GM19238 (cell line): ENCODE data around the gene ARAP2.

Experiments used
- DNase-seq: peaks from one replicate; pipeline ENCODE4 v3.0.0; 2011; ENCODE audit warnings: low spot score; ENCODE audit not compliant: insufficient read length

ARAP2 gene

GRCh38 chr4:36042122-36042970 is 202.0 kb downstream of the ARAP2 start:
- DNase-seq = no peak

GRCh38 chr4:36041340-36041739 is 203.0 kb downstream of the ARAP2 start:
- no peak for DNase-seq

DNA sequence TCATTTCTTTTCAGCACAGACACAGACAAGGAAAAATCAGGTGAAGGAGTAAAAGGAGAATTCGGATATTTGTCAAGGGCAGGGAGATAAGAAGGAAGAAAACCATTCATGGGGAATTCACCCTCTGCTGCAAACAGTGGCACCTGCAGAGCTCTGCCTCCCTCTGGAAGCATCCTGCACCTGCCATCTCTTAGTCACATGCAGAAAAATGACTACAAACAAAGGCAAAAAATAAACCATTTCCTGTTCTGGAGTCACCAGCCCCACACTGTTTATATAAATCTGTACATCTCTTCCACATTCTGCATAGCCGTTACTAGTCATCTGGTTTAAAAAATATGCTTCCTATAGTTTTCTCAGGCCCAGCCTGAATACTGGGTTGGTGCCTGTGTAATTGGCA is 205.3 kb downstream of the ARAP2 start:
- DNase-seq = no peak

DNA sequence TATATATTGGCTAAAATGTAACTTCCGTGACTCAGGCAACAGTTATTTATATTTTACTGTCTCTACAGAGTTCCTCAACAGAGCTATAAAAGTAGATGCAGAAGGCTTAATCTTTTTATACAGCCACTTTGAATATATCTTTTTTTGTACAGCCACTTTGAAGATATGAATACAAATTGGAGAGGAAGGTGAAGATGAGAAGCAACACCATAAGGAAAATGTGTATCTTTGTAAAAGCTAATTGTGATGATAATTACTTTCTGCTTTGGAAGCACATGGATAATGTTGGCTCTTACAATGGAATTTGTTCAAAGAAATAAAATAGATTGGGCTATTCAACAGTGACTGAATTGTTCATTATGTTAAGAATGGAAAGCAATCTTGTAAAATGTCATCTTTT is 205.8 kb downstream of the ARAP2 start:
- no peak for DNase-seq

GRCh38 chr4:36037127-36037526 is 207.2 kb downstream of the ARAP2 start:
- DNase-seq = no peak

- DNase-seq = no peak
Observed at GRCh38 chr4:36029951-36030350, 214.4 kb downstream of the ARAP2 start.

DNA sequence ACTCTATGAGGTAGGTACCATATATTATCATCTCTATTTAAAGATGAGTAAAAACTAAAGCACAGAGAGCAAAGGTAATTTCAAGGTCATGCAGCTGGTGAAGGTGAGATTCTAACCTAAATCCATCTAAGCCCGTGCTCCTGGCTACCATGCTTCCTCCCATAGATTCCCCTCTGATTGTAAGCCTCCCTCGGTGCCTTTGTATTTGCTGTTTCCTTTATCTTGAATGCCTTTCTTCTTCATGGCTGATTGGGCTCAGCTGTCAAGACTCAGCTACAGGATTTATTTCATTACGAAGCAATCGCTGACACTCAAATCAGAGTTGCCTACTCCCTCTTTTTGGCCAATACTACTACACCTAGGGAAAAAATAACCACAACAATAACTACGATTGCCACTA is 217.1 kb downstream of the ARAP2 start:
- DNase-seq = no peak

DNA sequence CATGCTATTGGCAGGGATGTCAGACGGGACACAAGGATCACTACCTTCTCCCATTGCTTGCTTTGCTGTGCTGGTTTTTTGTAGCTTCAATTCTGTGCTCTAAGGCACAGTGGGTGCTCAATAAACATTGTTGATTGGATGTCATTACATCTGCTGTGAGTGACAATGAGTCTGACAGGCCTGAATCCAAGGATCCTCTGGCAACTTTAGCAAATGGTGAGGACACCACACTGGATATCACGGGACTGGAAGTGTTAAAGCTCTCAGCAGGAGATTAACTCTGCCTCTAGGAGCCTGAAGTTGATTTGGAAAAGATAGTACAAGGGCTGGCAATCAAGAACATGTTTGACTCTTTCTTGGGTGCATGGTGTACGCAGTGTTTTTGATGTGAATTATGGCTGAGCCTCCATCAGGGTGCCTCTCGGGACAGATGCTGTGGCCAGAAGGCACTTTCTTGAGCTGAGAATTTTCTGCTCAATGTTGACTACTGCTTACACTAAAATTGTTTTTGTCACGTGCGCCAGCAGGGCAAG is 217.9 kb downstream of the ARAP2 start:
- no peak for DNase-seq

DNA sequence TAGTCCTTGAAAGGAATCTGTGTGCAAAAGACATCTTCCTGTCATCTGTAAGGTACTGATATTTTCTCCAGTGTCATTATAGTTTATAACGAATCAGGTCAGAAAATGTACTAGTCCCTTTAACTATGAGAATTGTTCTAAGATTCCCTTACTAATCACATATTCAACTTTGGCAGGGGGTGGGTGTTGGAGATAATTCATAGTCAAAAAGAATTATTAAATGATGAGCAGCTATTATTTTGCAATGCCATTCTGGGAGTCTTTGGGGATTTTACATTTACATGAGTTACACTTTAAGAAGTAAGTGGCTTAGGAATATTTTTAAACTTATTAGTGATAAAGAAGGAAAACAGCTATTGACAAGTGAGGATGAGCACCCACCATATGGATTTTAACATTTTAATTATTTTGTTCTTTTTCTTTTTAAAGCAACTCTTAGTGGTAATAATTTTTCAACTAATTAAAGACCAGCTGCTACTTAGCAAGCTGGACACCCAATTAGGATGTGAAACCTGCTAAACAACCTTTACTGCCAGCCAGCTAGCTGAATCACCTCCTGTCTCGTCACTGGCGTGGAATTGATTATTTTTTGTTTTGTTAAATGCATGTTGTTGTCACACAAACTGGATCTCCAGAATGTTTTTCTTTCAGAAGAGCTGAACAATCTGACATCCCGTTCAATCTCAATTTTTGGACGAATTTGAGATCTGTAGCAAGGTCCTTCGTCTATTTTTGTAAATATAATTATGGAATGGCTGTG is 219.2 kb downstream of the ARAP2 start:
- no peak for DNase-seq

GRCh38 chr4:36020351-36020750 is 224.0 kb downstream of the ARAP2 start:
- no peak for DNase-seq
